Fibroblast of skin of back (primary cell): ENCODE measurements around the gene CEL.
A peak's percentile ranks its signal among the peaks of the same experiment; 100 is the strongest.
"Not testable (repeated sequence)": the region's sequence is repeated elsewhere in the genome, so short reads cannot be mapped to it uniquely, and the experiment has no call there.

Experiments
- DNase-seq: peaks from one replicate; pipeline ENCODE4 v3.0.0-alpha.2; 2013

The CEL gene

DNA sequence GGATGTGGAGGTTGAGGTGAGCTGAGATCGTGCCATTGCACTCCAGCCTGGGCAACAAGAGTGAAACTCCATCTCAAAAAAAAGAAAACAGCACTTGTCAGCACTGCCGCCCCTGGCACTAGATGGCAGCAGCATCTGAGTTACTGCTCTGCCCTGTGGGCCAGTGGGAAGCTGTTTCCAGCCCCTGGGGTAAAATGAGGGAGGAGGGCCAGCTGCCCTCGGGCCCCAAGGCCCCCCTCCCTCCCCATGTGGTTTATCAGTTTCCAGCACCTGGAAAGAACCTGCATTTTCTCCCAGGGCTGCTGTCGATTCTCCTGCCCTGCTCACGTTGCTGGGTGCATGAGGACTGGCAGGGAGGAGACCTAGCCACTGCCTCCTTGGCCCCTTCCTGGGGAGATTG is 13.2 kb upstream of the CEL start:
- peak; percentile 27 for DNase-seq

DNA sequence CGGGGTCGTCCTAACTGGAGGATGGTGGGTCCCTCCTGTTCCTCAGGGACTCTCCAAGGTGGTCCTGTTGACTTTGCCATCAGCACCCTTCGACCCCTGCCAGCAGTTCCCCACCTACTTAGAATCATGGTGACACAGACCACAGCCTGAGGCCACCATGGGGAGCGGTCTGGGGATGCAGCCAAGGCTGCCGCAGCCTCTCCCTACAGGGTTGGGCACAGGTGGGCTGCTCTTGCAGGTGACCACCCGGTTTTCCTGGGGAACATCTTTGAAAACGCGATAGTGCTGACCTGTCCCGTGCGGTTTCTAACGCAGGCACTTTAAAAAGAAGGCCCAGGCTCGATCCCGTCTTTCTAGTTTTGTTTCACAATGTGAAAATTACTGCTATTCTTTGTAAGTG is 12.7 kb upstream of the CEL start:
- no peak for DNase-seq

DNA sequence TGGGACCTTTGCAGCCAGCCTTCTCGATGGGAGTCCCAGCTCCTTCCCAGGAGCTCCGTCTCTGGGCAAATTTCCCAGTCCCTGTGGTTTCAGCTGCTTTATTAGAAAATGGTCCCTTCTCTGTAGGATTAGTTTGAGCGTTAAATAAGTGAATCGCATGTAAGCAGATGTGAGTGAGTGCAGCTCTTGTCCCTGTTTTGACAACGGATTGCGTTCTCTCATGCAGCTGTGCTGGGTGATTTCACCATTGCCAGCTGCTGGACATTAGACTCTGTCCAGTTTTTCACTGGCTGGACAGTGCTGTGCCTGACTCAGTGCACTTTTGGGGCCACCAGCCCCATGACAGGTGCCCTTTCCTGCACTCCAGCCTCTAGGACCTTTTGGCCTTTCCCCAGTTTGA is 11.6 kb upstream of the CEL start:
- peak; percentile 19 for DNase-seq

DNA sequence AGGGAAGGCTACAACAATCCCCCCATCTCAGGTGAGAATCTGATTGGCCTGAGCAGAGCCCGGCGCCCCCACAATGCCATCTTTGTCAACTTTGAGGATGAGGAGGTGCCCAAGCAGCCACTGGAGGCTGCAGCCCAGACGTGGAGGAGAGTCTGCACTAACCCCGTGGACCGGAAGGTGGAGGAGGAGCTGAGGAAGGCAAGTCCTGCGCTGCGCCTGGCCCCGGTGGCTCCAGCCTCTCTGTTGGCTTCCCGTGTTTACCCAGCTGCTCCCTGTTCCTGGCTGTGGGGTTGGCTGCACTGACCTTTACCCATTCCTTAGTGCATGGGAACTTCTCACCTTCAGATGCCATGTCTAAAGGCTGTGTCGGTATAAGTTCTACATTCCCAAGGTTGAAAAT is 11.0 kb upstream of the CEL start:
- no peak for DNase-seq

DNA sequence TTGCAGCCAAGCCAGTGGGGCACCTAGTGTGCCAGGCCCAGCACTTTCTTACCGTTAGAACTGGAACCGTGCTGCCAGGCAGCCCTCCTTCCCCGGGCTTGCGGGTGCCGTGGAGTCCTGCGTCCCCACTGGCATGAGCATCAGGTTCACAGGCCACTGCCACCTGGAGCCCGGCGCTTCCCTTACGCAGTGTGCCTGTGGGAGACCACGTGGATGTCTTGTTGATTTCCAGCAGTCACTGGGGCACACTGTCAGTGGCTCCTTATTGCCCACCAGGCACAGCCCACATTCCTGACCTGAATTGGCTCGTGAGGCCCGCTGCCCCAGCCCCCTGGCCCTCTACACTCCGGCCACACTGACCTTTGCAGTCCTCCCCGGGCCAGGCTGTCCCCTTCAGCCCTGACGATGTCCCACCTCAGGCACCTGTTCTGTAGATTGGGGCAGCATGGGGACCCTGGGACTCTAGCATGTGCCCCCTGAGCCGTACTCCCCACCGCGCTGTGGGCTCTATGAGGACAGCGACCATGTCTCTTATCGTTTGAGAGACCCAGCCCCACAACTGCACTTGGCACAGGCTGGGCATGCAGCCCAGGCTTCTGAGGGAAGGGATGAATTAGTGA is 10.4 kb upstream of the CEL start:
- DNase-seq, result no peak

DNA sequence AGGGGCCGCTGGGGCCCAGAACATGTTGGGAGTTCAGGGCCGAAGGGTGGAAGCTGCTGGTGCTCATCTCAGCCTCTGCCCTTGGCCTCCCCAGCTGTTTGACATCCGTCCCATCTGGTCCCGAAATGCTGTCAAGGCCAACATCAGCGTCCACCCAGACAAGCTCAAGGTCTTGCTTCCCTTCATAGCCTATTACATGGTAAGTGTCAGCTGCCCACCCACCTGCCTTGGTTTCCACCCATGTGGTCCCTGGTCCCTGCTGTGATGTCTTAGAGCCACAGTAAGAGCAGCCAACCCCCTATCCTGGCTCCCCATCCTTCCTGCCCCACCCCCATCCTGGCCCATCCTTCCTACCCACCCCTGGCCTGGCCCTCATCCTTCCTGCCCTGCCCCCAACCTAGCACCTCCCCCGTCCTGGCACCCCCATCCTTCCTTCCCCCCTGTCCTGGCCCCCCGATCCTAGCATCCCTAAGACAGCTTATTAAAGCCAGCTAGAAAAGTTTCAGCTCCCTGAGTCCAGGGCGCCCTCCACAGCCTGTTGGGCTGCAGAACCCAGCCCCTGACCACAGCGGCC is 9.7 kb upstream of the CEL start:
- DNase-seq, result no peak

DNA sequence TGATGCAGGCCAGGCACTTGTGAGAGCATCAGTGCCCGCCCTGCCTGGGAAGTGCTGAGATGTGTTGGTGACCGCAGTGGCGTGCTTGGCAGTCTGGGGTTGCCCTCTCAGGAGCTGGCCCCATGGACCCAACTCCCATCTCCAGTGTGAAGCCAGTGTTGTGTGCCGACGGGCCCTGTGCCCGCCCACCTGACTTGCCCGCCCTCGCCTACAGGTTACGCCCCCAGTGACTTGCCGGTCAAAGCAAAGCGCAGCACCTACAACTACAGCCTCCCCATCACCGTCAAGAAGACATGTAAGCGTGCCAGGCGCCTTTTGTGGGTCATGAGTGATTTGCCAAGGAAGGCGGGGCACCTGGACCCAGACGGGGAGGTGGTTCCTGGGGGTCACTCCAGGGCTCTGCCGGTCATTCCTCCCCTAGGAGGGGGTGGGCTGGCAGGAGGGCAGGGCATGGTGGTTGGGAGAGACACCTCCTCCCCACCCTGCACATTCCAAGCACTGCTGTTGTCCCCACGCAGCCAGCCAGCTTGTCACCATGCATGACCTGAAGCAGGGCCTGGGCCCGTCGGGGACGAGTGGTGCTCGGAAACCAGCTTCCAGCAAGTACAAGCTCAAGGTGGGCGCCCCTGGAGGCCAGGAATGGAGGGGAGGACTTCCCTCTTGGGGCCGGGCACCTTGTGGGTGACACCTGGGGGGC is 7.4 kb upstream of the CEL start:
- DNase-seq, result no peak

DNA sequence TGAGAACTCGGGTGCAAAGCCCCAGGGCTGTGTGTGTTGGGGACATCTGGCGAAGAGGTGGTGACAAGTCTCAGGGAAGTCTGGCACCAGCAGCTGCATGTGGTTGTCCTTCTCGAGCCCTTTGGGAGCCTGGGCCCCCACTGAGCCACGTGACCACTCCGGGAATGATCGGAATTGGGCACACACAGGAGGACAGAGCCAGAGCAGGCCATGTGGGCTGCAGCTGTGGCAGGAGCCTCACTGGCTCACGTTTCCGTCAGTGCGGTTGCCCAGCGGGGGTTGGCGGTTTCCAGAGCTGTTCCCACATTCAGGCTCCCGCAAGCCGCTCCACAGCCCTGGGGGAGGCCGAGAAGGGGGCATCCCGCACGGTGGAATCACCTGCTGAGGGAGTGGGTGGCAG is 6.8 kb upstream of the CEL start:
- DNase-seq, result peak; percentile 97

DNA sequence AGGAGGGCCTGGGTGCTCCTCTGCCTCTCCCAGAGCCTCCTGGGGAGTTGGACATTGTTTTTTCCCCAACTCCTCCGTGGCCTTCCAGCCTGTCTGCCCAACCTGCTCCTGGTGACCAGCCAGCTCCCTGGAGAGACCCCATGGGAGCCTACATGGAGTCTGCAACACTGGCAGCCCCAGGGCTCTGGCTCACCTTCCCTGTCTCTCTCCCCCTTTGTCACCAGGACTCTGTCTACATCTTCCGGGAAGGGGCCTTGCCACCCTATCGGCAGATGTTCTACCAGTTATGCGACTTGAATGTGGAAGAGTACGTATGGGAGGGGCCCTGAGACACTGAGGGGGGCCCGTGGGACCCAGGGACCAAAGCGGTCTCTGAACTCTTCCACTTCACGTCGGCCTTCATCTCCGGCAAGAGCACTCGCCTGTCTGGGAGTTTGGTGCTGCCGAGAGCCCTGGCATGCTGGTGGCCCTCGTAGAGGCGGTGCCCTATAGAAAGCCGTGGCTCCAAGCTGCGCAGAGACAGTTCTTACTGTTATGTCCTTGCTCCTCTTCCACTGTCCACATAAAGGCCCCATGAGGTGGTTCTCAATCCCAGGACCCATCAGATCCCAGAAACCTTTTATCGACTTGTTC is 5.9 kb upstream of the CEL start:
- DNase-seq, result no peak

DNA sequence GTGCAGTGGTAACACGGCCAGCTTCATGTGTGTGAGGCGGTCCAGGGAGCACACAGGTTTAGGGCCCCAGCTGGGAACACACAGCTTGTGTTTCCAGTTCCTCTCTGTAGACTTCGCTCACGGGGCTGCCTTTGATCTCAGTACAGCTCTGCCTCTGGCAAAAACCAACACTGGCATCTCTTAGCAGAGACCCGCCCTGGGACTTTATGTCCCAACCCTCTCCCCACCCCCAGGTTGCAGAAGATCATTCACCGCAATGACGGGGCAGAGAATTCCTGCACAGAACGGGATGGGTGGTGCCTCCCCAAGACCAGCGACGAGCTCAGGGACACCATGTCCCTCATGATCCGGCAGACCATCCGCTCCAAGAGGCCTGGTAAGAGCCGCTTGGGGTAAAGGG is 5.2 kb upstream of the CEL start:
- no peak for DNase-seq

DNA sequence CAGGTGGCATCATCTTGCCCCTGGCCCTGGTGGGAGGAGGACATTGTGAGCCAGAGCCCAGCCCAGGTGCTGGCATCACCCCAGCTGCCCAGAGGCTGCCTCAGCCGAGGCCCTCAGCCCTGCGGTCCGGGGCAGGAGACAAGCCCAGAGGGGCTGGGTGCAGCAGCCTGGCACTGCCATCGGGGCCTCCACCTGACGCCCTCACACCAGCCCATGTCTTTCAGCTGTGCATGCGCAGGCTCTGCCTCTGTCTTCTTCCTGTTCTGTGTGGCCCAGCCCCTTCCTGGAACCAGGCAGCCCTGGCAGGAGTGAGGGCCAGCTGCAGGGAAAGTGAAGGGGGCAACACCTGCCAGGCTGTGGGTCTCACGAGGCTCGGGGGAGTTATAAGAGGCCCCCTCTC is 4.8 kb upstream of the CEL start:
- no peak for DNase-seq

DNA sequence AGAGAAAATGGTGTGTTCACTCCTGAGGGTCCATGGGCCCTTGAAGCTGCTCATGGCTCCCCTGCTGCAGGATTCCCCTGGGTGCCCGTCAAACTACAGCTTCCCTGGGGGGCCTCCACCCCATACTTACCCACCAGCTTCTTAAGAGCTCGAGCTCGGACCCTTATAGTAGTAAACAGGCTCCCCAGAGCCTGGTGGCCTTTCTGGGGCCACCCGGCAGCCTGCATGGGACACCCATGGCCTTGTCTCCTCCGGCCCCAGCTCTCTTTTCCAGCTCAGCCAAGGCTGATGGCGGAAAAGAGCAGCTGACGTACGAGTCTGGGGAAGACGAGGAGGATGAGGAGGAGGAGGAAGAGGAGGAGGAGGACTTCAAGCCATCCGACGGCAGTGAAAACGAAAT is 4.2 kb upstream of the CEL start:
- no peak for DNase-seq

DNA sequence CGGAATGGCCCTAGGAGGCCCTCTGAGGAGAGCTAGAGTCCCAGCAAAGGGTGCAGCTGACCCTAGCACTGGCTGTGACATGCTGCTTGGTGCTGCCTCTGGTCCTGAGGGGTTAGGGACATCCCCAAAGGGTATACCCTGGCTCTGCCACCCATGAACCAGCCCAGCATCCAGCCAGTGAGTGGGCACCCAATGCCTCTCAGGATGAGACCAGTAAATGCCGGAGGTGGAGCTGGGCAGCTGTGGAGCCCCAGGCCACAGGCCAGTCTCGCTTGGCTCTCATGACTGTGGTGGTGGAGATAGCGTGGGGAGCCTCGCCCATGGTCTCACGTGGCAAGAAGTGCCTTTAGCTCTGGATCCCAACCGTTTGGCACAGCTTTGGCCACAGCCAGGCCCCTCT is 3.7 kb upstream of the CEL start:
- DNase-seq, result no peak

DNA sequence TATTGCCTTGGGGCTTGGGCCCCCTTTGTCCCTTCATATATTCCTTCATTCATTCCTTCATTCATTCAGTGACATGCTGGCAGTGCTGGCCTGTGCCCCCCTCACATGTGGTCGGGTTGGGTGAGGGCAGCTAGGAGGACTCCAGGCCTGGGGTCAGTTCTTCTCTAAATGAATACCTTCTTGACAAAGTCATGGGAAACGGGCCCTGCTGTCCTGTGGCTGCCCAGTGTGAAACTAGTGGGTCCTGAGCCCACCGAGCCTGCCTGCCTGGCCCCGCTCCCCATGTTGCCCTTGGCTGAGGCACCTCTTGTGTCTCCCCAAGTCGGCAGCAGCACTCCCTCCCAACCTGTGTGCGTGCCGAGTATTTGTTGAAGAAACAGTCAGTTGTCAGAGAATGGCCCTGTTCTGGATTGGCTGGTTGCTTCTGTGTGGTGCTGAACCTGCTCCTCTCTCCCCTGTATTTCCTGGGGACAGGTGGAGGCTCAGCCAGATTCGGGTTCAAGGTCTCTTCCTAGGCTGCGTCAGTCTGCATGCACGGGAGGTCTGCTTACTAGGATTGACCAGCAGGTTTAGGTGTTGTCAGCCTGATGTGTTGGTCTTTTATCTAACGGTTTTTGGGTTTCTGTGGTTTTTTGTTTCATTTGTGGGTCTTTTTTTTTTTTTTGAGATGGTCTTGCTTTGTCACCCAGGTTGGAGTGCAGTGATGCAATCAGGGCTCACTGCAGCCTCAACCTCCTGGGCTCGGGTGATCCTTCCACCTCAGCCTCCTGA is 3.0 kb upstream of the CEL start:
- DNase-seq, result no peak

DNA sequence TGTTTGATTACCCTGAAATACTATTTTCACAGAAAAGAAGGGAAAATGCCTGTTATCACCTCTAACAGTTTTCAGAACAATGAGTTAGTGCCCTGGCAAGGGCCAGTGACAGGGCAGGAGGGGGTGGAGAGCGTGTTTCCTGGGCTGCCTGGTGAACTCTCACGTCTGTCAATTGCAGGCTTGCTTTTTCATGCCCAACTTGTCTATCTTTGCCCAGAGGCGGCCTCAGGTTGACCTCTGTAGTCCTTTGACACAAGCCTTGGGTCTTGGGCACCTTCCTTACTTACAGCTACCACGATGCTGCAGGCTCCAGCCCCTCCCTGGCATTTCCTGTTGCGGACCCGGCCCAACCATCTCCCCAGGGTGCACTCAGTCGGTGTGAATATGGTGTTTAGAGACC is 2.2 kb upstream of the CEL start:
- peak; percentile 20 for DNase-seq

DNA sequence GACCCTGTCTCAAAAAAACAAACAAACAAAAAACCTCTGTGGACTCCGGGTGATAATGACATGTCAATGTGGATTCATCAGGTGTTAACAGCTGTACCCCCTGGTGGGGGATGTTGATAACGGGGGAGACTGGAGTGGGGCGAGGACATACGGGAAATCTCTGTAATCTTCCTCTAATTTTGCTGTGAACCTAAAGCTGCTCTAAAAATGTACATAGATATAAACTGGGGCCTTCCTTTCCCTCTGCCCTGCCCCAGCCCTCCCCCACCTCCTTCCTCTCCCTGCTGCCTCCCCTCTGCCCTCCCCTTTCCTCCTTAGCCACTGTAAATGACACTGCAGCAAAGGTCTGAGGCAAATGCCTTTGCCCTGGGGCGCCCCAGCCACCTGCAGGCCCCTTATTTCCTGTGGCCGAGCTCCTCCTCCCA is 1.4 kb upstream of the CEL start:
- no peak for DNase-seq

DNA sequence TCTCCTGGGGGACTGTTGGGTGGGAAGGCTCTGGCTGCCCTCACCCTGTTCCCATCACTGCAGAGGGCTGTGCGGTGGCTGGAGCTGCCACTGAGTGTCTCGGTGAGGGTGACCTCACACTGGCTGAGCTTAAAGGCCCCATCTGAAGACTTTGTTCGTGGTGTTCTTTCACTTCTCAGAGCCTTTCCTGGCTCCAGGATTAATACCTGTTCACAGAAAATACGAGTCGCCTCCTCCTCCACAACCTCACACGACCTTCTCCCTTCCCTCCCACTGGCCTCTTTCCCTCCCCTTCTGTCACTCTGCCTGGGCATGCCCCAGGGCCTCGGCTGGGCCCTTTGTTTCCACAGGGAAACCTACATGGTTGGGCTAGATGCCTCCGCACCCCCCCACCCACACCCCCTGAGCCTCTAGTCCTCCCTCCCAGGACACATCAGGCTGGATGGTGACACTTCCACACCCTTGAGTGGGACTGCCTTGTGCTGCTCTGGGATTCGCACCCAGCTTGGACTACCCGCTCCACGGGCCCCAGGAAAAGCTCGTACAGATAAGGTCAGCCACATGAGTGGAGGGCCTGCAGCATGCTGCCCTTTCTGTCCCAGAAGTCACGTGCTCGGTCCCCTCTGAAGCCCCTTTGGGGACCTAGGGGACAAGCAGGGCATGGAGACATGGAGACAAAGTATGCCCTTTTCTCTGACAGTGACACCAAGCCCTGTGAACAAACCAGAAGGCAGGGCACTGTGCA is 590 bp upstream of the CEL start:
- DNase-seq, result not testable (repeated sequence)

DNA sequence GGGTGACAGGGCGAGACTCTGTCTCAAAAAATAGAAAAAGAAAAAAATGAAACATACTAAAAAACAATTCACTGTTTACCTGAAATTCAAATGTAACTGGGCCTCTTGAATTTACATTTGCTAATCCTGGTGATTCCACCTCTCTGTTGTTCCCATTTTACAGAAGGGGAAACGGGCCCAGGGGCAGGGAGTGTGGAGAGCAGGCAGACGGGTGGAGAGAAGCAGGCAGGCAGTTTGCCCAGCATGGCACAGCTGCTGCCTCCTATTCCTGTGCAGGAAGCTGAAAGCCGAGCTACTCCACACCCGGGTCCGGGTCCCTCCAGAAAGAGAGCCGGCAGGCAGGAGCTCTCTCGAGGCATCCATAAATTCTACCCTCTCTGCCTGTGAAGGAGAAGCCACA is 788 bp downstream of the CEL start:
- DNase-seq, result not testable (repeated sequence)

DNA sequence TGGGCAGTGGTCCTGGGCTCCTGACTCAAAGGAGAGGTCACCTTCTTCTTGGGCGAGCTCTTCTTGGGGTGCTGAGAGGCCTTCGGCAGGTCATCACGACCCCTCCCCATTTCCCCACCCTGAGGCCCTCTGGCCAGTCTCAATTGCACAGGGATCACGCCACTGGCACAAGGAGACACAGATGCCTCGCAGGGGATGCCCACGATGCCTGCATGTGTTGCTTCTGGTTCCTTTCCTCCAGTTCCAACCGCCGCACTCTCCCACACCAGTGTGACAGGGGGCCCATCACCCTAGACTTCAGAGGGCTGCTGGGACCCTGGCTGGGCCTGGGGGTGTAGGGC is 1.3 kb downstream of the CEL start:
- no peak for DNase-seq

DNA sequence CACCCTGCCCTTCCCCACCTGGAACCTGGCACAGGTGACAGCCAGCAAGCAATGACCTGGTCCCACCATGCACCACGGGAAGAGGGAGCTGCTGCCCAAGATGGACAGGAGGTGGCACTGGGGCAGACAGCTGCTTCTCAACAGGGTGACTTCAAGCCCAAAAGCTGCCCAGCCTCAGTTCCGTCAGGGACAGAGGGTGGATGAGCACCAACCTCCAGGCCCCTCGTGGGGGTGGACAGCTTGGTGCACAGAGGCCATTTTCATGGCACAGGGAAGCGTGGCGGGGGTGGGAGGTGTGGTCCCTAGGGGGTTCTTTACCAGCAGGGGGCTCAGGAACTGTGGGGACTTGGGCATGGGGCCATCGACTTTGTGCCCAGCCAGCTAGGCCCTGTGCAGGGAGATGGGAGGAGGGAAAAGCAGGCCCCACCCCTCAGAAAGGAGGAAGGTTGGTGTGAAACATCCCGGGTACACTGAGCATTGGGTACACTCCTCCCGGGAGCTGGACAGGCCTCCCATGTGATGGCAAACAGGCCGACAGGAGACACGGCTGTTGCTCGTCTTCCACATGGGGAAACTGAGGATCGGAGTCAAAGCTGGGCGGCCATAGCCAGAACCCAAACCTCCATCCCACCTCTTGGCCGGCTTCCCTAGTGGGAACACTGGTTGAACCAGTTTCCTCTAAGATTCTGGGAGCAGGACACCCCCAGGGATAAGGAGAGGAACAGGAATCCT is 1.9 kb downstream of the CEL start:
- DNase-seq, result no peak

DNA sequence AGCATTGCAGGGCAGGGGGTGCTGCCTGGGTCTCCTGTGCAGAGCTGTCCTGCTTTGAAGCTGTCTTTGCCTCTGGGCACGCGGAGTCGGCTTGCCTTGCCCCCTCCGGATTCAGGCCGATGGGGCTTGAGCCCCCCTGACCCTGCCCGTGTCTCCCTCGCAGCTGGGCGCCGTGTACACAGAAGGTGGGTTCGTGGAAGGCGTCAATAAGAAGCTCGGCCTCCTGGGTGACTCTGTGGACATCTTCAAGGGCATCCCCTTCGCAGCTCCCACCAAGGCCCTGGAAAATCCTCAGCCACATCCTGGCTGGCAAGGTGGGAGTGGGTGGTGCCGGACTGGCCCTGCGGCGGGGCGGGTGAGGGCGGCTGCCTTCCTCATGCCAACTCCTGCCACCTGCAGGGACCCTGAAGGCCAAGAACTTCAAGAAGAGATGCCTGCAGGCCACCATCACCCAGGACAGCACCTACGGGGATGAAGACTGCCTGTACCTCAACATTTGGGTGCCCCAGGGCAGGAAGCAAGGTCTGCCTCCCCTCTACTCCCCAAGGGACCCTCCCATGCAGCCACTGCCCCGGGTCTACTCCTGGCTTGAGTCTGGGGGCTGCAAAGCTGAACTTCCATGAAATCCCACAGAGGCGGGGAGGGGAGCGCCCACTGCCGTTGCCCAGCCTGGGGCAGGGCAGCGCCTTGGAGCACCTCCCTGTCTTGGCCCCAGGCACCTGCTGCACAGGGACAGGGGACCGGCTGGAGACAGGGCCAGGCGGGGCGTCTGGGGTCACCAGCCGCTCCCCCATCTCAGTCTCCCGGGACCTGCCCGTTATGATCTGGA is 2.7 kb downstream of the CEL start:
- no peak for DNase-seq
